Osteocyte (in vitro differentiated cells): ENCODE measurements around the gene EMID1. TPM values are rescaled to one million over a fixed set of nuclear protein-coding genes. Genes with fewer than 3 reads are reported as not detected.

Experiments
- DNase-seq: peaks from one replicate; pipeline ENCODE4 v3.0.0; 2021; ENCODE audit warnings: mixed read lengths; ENCODE audit not compliant: unreplicated experiment; ENCODE audit errors: extremely low spot score
- H3K27ac Mint-ChIP-seq: one replicate; pipeline ENCODE4 v1.8.0; 2021; ENCODE audit warnings: mild to moderate bottlenecking, mixed read lengths; ENCODE audit not compliant: unreplicated experiment
- H3K27me3 Mint-ChIP-seq: one replicate; pipeline ENCODE4 v1.8.0; 2021; ENCODE audit warnings: mixed read lengths; ENCODE audit not compliant: unreplicated experiment
- H3K36me3 Mint-ChIP-seq: one replicate; pipeline ENCODE4 v1.8.0; 2021; ENCODE audit warnings: mixed read lengths; ENCODE audit not compliant: unreplicated experiment
- H3K4me1 Mint-ChIP-seq: one replicate; pipeline ENCODE4 v1.8.0; 2021; ENCODE audit warnings: mixed read lengths; ENCODE audit not compliant: unreplicated experiment
- H3K4me3 Mint-ChIP-seq: one replicate; pipeline ENCODE4 v1.8.0; 2021; ENCODE audit warnings: mild to moderate bottlenecking, moderate library complexity, mixed read lengths; ENCODE audit not compliant: unreplicated experiment
- H3K9me3 Mint-ChIP-seq: one replicate; pipeline ENCODE4 v1.8.0; 2021; ENCODE audit warnings: mixed read lengths; ENCODE audit not compliant: unreplicated experiment
- CTCF ChIP-seq: fragments of 200-600 bp; sonication (generic); IDR thresholded peaks from 2 replicates; pipeline ENCODE4 v1.5.0; 2021; ENCODE audit warnings: antibody characterized with exemption, mild to moderate bottlenecking, moderate library complexity
- total RNA-seq: library from RNA; stranded (reverse); gene quantifications from 2 replicates; pipeline ENCODE4 v1.2.1, GENCODE V29; 2021

The EMID1 gene
- total RNA-seq, 1 donor from 2014 or later = 0.51 TPM

GRCh38 chr22:29251265-29251664 is 45.6 kb downstream of the EMID1 start:
- H3K27ac Mint-ChIP-seq = no peak overlapping the region
- DNase-seq = no peak
- TF ChIP-seq CTCF = no peak

GRCh38 chr22:29251981-29252911 is 46.5 kb downstream of the EMID1 start:
- Mint-ChIP-seq H3K9me3 (no peaks in the 10 kb centered on the region), H3K36me3 (no peaks in the 10 kb centered on the region), H3K4me3 (no peak overlapping the region), H3K4me1 (no peaks in the 10 kb centered on the region), H3K27me3 (peaks cover 6% of the 10 kb centered on the region), H3K27ac (no peak overlapping the region)
- peak; percentile 49 for DNase-seq
- no peak for TF ChIP-seq CTCF

More at GRCh38 chr22:29251265-29251664, 45.6 kb downstream of the EMID1 start:
- Mint-ChIP-seq H3K9me3 (no peaks in the 10 kb centered on the region), H3K4me1 (no peaks in the 10 kb centered on the region), H3K4me3 (no peak overlapping the region), H3K36me3 (no peaks in the 10 kb centered on the region), H3K27me3 (peaks cover 6% of the 10 kb centered on the region)

GRCh38 chr22:29253561-29254285 is 48.0 kb downstream of the EMID1 start:
- TF ChIP-seq CTCF = no peak
- H3K4me3 Mint-ChIP-seq = no peak overlapping the region
- peaks cover 6% of the 10 kb centered on the region for H3K27me3 Mint-ChIP-seq
- H3K9me3 Mint-ChIP-seq = no peaks in the 10 kb centered on the region
- H3K27ac Mint-ChIP-seq = no peak overlapping the region
- no peaks in the 10 kb centered on the region for H3K36me3 Mint-ChIP-seq
- H3K4me1 Mint-ChIP-seq = no peaks in the 10 kb centered on the region
- DNase-seq = peak; percentile 78

- H3K27me3 Mint-ChIP-seq = peaks cover 3% of the 10 kb centered on the region
- DNase-seq = no peak
- H3K4me1 Mint-ChIP-seq = no peaks in the 10 kb centered on the region
- no peak overlapping the region for H3K4me3 Mint-ChIP-seq
- TF ChIP-seq CTCF = no peak
- no peaks in the 10 kb centered on the region for H3K36me3 Mint-ChIP-seq
- no peak overlapping the region for H3K27ac Mint-ChIP-seq
- no peaks in the 10 kb centered on the region for H3K9me3 Mint-ChIP-seq
These were observed 48.6 kb downstream of the EMID1 start for GRCh38 chr22:29254286-29254660.

GRCh38 chr22:29255064-29255621 is 49.4 kb downstream of the EMID1 start:
- no peak for TF ChIP-seq CTCF
- DNase-seq = peak; percentile 73
- no peak overlapping the region for H3K27ac Mint-ChIP-seq
- peaks cover 3% of the 10 kb centered on the region for H3K27me3 Mint-ChIP-seq
- no peaks in the 10 kb centered on the region for H3K4me1 Mint-ChIP-seq
- H3K36me3 Mint-ChIP-seq = no peaks in the 10 kb centered on the region
- no peaks in the 10 kb centered on the region for H3K9me3 Mint-ChIP-seq
- no peak overlapping the region for H3K4me3 Mint-ChIP-seq
